Transverse colon (tissue), 3 donors: ENCODE results near the gene MOCS1.

Source experiments
- POLR2A ChIP-seq: fragments of 450-650 bp; IDR thresholded peaks from one replicate; pipeline ENCODE4 v1.6.1; 2016; ENCODE audit warnings: antibody characterized with exemption, mild to moderate bottlenecking, moderate library complexity
- POLR2AphosphoS5 ChIP-seq, 3 donors: sonication (generic); formaldehyde crosslinking; IDR thresholded peaks; one replicate each; pipeline ENCODE4 v1.6.1; 2016; ENCODE audit warnings: antibody characterized with exemption in 3 of 3

DNA sequence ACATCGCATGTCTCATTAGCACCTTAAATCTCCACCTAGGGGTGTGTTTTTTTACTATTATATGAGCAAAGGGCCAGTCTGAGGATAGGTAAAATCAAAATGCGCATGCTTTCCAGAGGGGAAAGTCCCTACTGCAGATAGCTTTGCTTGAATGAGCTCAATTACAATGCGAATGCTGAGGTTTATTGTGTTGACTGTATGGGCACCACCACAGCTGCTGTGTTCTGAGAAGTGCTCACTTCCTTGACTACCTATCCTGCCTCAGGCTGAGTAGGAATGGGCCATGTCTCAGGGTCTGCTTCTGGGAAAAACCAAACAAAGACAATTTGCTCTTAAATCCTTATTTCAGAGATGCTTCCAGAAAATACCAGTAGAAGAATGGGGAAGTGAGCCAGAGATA, 36.6 kb downstream of the MOCS1 start:
- no peak for TF ChIP-seq POLR2A
- peak in 1 of 3 donors; percentile 49 for TF ChIP-seq POLR2AphosphoS5 (IDR thresholded peaks at IDR 0.05)
